GM13977 (cell line): ENCODE measurements around the gene RGS8.

Experiments
- DNase-seq: peaks from one replicate; pipeline ENCODE4 v3.0.0; 2012; ENCODE audit warnings: low spot score
- in situ Hi-C: fragments of 300-500 bp; cut with MboI; formaldehyde crosslinking; loops from one replicate; pipeline ENCODE4 v1.12.0; 2022; ENCODE audit warnings: low sequenced_read_pairs, low pct_unique_long_range_greater_than_20kb, mixed read lengths, inconsistent platforms; ENCODE audit not compliant: unreplicated experiment
- TF ChIP-seq, protein P1 (sequence below): IDR thresholded peaks from 2 replicates; pipeline ENCODE4 v1.5.1; 2012; ENCODE audit warnings: mild to moderate bottlenecking, control low read depth; ENCODE audit not compliant: insufficient read depth; ENCODE audit errors: extremely low read depth, missing control alignments

The RGS8 gene

GRCh38 chr1:182644886-182645285 is 39.5 kb downstream of the RGS8 start:
- in situ Hi-C loops = no loop called here
- no peak for DNase-seq
- TF ChIP-seq, protein P1, sequence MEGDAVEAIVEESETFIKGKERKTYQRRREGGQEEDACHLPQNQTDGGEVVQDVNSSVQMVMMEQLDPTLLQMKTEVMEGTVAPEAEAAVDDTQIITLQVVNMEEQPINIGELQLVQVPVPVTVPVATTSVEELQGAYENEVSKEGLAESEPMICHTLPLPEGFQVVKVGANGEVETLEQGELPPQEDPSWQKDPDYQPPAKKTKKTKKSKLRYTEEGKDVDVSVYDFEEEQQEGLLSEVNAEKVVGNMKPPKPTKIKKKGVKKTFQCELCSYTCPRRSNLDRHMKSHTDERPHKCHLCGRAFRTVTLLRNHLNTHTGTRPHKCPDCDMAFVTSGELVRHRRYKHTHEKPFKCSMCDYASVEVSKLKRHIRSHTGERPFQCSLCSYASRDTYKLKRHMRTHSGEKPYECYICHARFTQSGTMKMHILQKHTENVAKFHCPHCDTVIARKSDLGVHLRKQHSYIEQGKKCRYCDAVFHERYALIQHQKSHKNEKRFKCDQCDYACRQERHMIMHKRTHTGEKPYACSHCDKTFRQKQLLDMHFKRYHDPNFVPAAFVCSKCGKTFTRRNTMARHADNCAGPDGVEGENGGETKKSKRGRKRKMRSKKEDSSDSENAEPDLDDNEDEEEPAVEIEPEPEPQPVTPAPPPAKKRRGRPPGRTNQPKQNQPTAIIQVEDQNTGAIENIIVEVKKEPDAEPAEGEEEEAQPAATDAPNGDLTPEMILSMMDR = peak; percentile 25

GRCh38 chr1:182643699-182644098 is 40.7 kb downstream of the RGS8 start:
- DNase-seq = no peak
- in situ Hi-C loops = no loop called here
- TF ChIP-seq, protein P1 = no peak

GRCh38 chr1:182642461-182642860 is 41.9 kb downstream of the RGS8 start:
- DNase-seq = no peak
- TF ChIP-seq, protein P1 = no peak
- in situ Hi-C loops = no loop called here

GRCh38 chr1:182641561-182641960 is 42.8 kb downstream of the RGS8 start:
- TF ChIP-seq, protein P1 = no peak
- in situ Hi-C loops = no loop called here
- DNase-seq = no peak

GRCh38 chr1:182639330-182639729 is 45.1 kb downstream of the RGS8 start:
- DNase-seq = no peak
- TF ChIP-seq, protein P1 = no peak
- in situ Hi-C loops = no loop called here

DNA sequence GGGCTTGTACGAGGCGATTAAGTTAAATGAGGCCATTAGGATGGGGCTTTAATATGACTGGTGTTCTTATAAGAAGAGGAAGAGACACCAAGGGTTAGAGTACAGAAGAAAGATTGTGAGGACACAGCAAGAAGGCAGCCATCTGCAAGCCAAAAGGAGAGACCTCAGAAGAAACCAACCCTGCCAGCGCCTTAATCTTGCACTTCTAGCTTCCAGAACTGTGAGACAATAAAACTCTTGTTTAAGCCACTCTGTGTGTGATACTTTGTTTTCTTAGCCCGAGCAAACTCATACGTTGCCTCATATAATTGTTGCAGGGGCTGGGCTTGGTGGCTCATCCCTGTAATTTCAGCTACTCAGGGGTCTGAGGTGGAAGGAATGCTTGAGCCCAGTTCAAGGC is 46.6 kb downstream of the RGS8 start:
- TF ChIP-seq, protein P1 = no peak
- no peak for DNase-seq
- in situ Hi-C loops = no loop called here

GRCh38 chr1:182635871-182636270 is 48.5 kb downstream of the RGS8 start:
- no peak for DNase-seq
- in situ Hi-C loops = no loop called here
- TF ChIP-seq, protein P1 = no peak
